ENCODE data around the gene ZIC2. TPM values are rescaled to one million over a fixed set of nuclear protein-coding genes. Genes with fewer than 3 reads are reported as not detected.

The ZIC2 gene
- total RNA-seq, 1 experiment from 2014 or later, result 44.4 TPM

- BruUV-seq (replicated peaks), result no TSS peak
- CTCF ChIA-PET, result no interaction called here
- ATAC-seq, result peak; percentile 42
- Histone ChIP-seq H3K27me3 (ENCODE audit: insufficient read depth, low read length) (no peaks in the 10 kb centered on the region), H3K4me2 (ENCODE audit: low read length) (no peak overlapping the region), H3K4me1 (ENCODE audit: control insufficient read depth in 1 of 2, insufficient read depth in 2 of 2, low read length in 2 of 2) (no peaks in the 10 kb centered on the region), H2AFZ (ENCODE audit: low read depth, low read length, poor library complexity, severe bottlenecking) (no peak overlapping the region), H3K36me3 (ENCODE audit: control insufficient read depth in 1 of 2, insufficient read depth in 2 of 2, low read length in 2 of 2) (no peaks in the 10 kb centered on the region), H3K4me3 (replicated peaks in 1 of 2; ENCODE audit: low read depth in 1 of 2, low read length in 2 of 2) (no peak overlapping the region), H3K9me2 (ENCODE audit: insufficient read depth) (no peaks in the 10 kb centered on the region), H3K27ac (ENCODE audit: low read depth, low read length) (no peak overlapping the region), H3K9me3 (ENCODE audit: control insufficient read depth in 1 of 2, insufficient read depth in 1 of 2, low read depth in 1 of 2, low read length in 2 of 2) (no peaks in the 10 kb centered on the region), H4K20me1 (ENCODE audit: insufficient read depth) (no peaks in the 10 kb centered on the region), H3K9ac (ENCODE audit: low read length) (no peak overlapping the region), H3K79me2 (ENCODE audit: insufficient read depth, low read length) (no peaks in the 10 kb centered on the region)
- DNase-seq (ENCODE audit: low read depth, low spot score), result no peak
- intact Hi-C loops (cut with micrococcal nuclease), result no loop called here
- TF ChIP-seq YY1 (IDR thresholded peaks at IDR 0.05; ENCODE audit: extremely low read depth, insufficient replicate concordance, low read depth, low read length) (no peak), FOSL1 (IDR thresholded peaks at IDR 0.05; ENCODE audit: low read depth) (no peak), CTCF (IDR thresholded peaks at IDR 0.05 in 2 of 3, conservative IDR thresholded peaks at IDR 0.05 in 1 of 3; ENCODE audit: borderline replicate concordance in 1 of 3, insufficient read depth in 1 of 3, low read depth in 2 of 3, low read length in 2 of 3) (peak in 2 of 3 experiments; percentile 11 to 12; a peak in 1 of 6 replicates)
- RAD21 ChIA-PET (ENCODE audit: low non-redundant PET in 1 of 2, low total read pairs in 2 of 2, uncharacterized antibody in 2 of 2, unreplicated experiment in 2 of 2), result no interaction called here
- POLR2A ChIA-PET, result no interaction called here
Observed at GRCh38 chr13:99935772-99936171, 45.8 kb upstream of the ZIC2 start.

- Histone ChIP-seq H3K4me1 (ENCODE audit: control insufficient read depth in 1 of 2, insufficient read depth in 2 of 2, low read length in 2 of 2) (no peaks in the 10 kb centered on the region), H3K79me2 (ENCODE audit: insufficient read depth, low read length) (no peaks in the 10 kb centered on the region), H3K9me2 (ENCODE audit: insufficient read depth) (no peaks in the 10 kb centered on the region), H3K36me3 (ENCODE audit: control insufficient read depth in 1 of 2, insufficient read depth in 2 of 2, low read length in 2 of 2) (no peaks in the 10 kb centered on the region), H3K4me2 (ENCODE audit: low read length) (no peak overlapping the region), H2AFZ (ENCODE audit: low read depth, low read length, poor library complexity, severe bottlenecking) (no peak overlapping the region), H3K9ac (ENCODE audit: low read length) (no peak overlapping the region), H3K27ac (ENCODE audit: low read depth, low read length) (no peak overlapping the region), H3K9me3 (ENCODE audit: control insufficient read depth in 1 of 2, insufficient read depth in 1 of 2, low read depth in 1 of 2, low read length in 2 of 2) (no peaks in the 10 kb centered on the region), H4K20me1 (ENCODE audit: insufficient read depth) (no peaks in the 10 kb centered on the region), H3K27me3 (ENCODE audit: insufficient read depth, low read length) (no peaks in the 10 kb centered on the region), H3K4me3 (replicated peaks in 1 of 2; ENCODE audit: low read depth in 1 of 2, low read length in 2 of 2) (no peak overlapping the region)
- DNase-seq (ENCODE audit: low read depth, low spot score) (no peak), ATAC-seq (no peak)
- ChIA-PET POLR2A (no interaction called here), RAD21 (ENCODE audit: low non-redundant PET in 1 of 2, low total read pairs in 2 of 2, uncharacterized antibody in 2 of 2, unreplicated experiment in 2 of 2) (no interaction called here), CTCF (no interaction called here)
- no peak for TF ChIP-seq ZNF274 (IDR thresholded peaks at IDR 0.05; ENCODE audit: low read depth, low read length)
- intact Hi-C loops (cut with micrococcal nuclease), result no loop called here
- no TSS peak for BruUV-seq (replicated peaks)
Observed at GRCh38 chr13:99938635-99939034, 42.9 kb upstream of the ZIC2 start.

Data from HCT116 (cell line).